Measurements from ENCODE around the gene SEMA6A.

The SEMA6A gene

GRCh38 chr5:116440457-116441001 is 134.1 kb downstream of the SEMA6A start:
- H3K36me3 ChIP-seq (ENCODE audit: control insufficient read depth, insufficient read depth, low read length, severe bottlenecking) = no peaks in the 10 kb centered on the region
- H3K9ac ChIP-seq (ENCODE audit: low read length) = no peak overlapping the region
- H3K27me3 ChIP-seq (replicated peaks; ENCODE audit: control insufficient read depth, insufficient read depth, low read length) = no peaks in the 10 kb centered on the region
- H3K9me3 ChIP-seq (ENCODE audit: control insufficient read depth, low read length) = no peaks in the 10 kb centered on the region
- no peak for DNase-seq (ENCODE audit: low read depth)
- peaks cover 9% of the 10 kb centered on the region for H3K4me1 ChIP-seq (ENCODE audit: control insufficient read depth, insufficient read depth, low read length)
- H3K4me3 ChIP-seq (ENCODE audit: low read length) = no peak overlapping the region

DNA sequence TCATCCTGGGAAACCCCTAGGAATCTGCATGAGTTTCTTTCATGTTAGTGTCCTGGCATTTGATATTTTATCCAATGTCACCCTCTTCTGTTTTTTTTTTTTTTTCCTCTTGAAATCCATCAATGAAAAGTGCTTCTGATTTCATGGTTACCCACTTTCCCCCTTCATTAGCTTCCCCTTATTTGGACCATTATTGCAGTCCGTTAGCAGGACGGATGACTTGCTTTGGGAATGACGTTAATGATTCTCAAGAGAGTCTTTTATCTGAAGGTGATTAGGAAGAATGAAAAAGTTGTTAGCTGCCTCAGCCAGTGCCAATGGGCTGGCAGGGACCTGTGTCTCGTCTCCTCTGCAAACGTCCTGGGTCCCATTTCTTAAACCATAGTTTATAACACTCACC is 134.7 kb downstream of the SEMA6A start:
- DNase-seq (ENCODE audit: low read depth) = no peak
- Histone ChIP-seq H3K9me3 (ENCODE audit: control insufficient read depth, low read length) (no peaks in the 10 kb centered on the region), H3K4me1 (ENCODE audit: control insufficient read depth, insufficient read depth, low read length) (peaks cover 9% of the 10 kb centered on the region), H3K4me3 (ENCODE audit: low read length) (no peak overlapping the region), H3K36me3 (ENCODE audit: control insufficient read depth, insufficient read depth, low read length, severe bottlenecking) (no peaks in the 10 kb centered on the region), H3K9ac (ENCODE audit: low read length) (no peak overlapping the region), H3K27me3 (replicated peaks; ENCODE audit: control insufficient read depth, insufficient read depth, low read length) (no peaks in the 10 kb centered on the region)

DNA sequence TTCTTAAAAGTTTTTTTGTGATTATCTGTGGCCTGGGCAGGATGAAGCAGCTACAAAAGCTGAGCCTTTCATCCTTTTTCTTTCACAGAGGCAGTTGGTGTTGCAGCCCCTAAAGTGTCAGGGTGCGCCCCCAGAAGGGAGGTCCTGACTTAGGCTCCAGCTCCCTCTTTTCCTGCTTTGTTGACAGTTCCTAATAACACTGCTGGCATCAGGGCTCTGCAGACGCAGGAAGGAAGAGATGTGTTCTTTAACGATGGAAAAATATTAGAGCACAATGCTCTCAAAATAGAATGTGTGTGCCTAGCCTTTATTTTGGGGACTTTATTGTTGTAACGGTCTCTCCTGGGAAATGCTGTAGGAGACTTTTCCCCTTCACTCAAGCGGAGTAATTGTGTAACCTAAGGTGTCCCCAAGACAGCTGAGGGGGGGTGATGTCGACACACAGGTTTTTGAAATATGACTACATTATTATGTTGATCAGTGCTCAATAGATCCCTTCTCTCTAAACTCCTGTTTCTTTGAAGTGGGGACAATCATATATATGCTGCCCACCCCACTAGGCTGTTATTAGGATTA is 135.6 kb downstream of the SEMA6A start:
- no peaks in the 10 kb centered on the region for H3K9me3 ChIP-seq (ENCODE audit: control insufficient read depth, low read length)
- H3K36me3 ChIP-seq (ENCODE audit: control insufficient read depth, insufficient read depth, low read length, severe bottlenecking) = no peaks in the 10 kb centered on the region
- no peak overlapping the region for H3K4me3 ChIP-seq (ENCODE audit: low read length)
- H3K4me1 ChIP-seq (ENCODE audit: control insufficient read depth, insufficient read depth, low read length) = peaks cover 9% of the 10 kb centered on the region
- no peak for DNase-seq (ENCODE audit: low read depth)
- no peak overlapping the region for H3K9ac ChIP-seq (ENCODE audit: low read length)
- no peaks in the 10 kb centered on the region for H3K27me3 ChIP-seq (replicated peaks; ENCODE audit: control insufficient read depth, insufficient read depth, low read length)

GRCh38 chr5:116437922-116438578 is 136.6 kb downstream of the SEMA6A start:
- Histone ChIP-seq H3K4me3 (ENCODE audit: low read length) (no peak overlapping the region), H3K4me1 (ENCODE audit: control insufficient read depth, insufficient read depth, low read length) (peaks cover 9% of the 10 kb centered on the region), H3K27me3 (replicated peaks; ENCODE audit: control insufficient read depth, insufficient read depth, low read length) (no peaks in the 10 kb centered on the region), H3K9me3 (ENCODE audit: control insufficient read depth, low read length) (no peaks in the 10 kb centered on the region), H3K36me3 (ENCODE audit: control insufficient read depth, insufficient read depth, low read length, severe bottlenecking) (no peaks in the 10 kb centered on the region), H3K9ac (ENCODE audit: low read length) (no peak overlapping the region)
- no peak for DNase-seq (ENCODE audit: low read depth)

DNA sequence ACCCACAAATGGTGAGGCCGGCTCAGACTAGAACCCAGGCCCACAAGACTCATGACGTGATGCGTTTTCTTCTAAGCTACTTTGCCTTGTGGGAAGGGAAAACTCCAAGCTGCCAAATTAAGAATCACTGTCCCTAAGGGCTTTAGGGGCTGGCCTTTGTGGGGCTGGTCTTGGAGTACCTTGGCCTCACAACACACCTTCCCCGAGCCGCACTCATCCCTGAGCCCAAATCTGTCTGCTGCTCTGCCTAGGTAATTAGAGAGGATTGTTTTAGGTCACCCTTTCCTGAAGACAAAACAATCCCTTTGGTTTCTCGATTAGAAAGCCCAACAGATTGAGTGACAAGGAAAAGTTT is 137.3 kb downstream of the SEMA6A start:
- Histone ChIP-seq H3K4me1 (ENCODE audit: control insufficient read depth, insufficient read depth, low read length) (peaks cover 6% of the 10 kb centered on the region), H3K9ac (ENCODE audit: low read length) (no peak overlapping the region), H3K4me3 (ENCODE audit: low read length) (no peak overlapping the region), H3K9me3 (ENCODE audit: control insufficient read depth, low read length) (no peaks in the 10 kb centered on the region), H3K27me3 (replicated peaks; ENCODE audit: control insufficient read depth, insufficient read depth, low read length) (no peaks in the 10 kb centered on the region), H3K36me3 (ENCODE audit: control insufficient read depth, insufficient read depth, low read length, severe bottlenecking) (no peaks in the 10 kb centered on the region)
- no peak for DNase-seq (ENCODE audit: low read depth)

DNA sequence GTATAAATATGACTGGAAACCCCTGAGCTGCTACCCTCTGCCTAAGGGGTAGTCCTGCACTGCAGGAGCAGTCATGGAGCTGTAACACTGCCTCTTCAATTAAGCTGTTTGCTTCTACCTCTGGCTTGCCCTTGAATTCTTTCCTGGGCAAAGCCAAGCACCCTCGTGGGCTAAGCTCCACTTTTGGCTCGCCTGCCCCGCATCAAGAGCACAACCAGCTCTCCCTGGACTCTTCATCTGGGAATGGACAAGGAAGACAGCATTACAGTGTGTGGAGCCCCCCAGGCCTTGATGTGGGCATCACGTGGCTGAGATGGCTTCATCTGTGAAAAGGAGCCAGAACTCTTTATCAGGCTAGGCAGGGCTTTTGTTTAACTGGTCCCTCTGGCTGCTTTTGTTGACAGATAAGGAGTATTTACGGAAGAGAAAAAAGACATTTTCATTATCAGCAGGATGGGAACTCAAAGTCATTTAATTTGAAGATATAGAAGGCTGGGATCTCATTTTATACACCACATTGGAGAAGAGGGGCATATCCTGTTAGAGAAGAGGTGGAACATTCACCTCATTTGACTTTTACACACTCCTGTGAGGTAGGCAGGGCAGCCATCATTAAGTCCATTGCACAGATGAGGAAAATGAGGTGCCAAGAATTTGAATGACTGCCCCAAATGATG is 137.8 kb downstream of the SEMA6A start:
- no peak overlapping the region for H3K9ac ChIP-seq (ENCODE audit: low read length)
- DNase-seq (ENCODE audit: low read depth) = no peak
- H3K27me3 ChIP-seq (replicated peaks; ENCODE audit: control insufficient read depth, insufficient read depth, low read length) = no peaks in the 10 kb centered on the region
- no peaks in the 10 kb centered on the region for H3K9me3 ChIP-seq (ENCODE audit: control insufficient read depth, low read length)
- peaks cover 1% of the 10 kb centered on the region for H3K4me1 ChIP-seq (ENCODE audit: control insufficient read depth, insufficient read depth, low read length)
- H3K4me3 ChIP-seq (ENCODE audit: low read length) = no peak overlapping the region
- H3K36me3 ChIP-seq (ENCODE audit: control insufficient read depth, insufficient read depth, low read length, severe bottlenecking) = no peaks in the 10 kb centered on the region

- DNase-seq (ENCODE audit: low read depth) = no peak
- Histone ChIP-seq H3K4me3 (ENCODE audit: low read length) (no peak overlapping the region), H3K27me3 (replicated peaks; ENCODE audit: control insufficient read depth, insufficient read depth, low read length) (no peaks in the 10 kb centered on the region), H3K4me1 (ENCODE audit: control insufficient read depth, insufficient read depth, low read length) (no peaks in the 10 kb centered on the region), H3K9ac (ENCODE audit: low read length) (no peak overlapping the region), H3K9me3 (ENCODE audit: control insufficient read depth, low read length) (no peaks in the 10 kb centered on the region), H3K36me3 (ENCODE audit: control insufficient read depth, insufficient read depth, low read length, severe bottlenecking) (no peaks in the 10 kb centered on the region)
Observed at GRCh38 chr5:116428966-116429365, 145.7 kb downstream of the SEMA6A start.

DNA sequence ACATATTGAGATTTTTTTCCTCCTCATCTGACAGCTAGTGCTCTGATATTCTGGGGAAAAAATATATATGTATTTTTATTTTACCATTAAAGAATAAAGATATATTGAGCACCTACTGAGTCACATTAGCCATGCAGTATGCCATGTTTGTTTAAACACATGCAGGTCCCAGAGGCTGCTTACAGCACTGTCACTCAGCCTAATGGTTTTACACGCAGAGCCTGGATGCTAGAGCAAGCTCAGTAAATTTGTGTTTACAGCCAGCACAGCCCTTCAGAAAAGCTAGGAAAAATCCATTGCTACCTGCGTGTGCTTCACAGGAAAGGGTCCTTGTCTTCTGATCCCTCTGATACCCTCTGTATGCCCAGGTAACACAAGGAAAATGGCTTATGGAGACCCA is 146.2 kb downstream of the SEMA6A start:
- DNase-seq (ENCODE audit: low read depth) = no peak
- no peaks in the 10 kb centered on the region for H3K27me3 ChIP-seq (replicated peaks; ENCODE audit: control insufficient read depth, insufficient read depth, low read length)
- H3K4me1 ChIP-seq (ENCODE audit: control insufficient read depth, insufficient read depth, low read length) = no peaks in the 10 kb centered on the region
- no peak overlapping the region for H3K9ac ChIP-seq (ENCODE audit: low read length)
- H3K4me3 ChIP-seq (ENCODE audit: low read length) = no peak overlapping the region
- H3K36me3 ChIP-seq (ENCODE audit: control insufficient read depth, insufficient read depth, low read length, severe bottlenecking) = no peaks in the 10 kb centered on the region
- H3K9me3 ChIP-seq (ENCODE audit: control insufficient read depth, low read length) = no peaks in the 10 kb centered on the region

- H3K27me3 ChIP-seq (replicated peaks; ENCODE audit: control insufficient read depth, insufficient read depth, low read length) = no peaks in the 10 kb centered on the region
Observed at GRCh38 chr5:116424951-116425350, 149.7 kb downstream of the SEMA6A start.

DNA sequence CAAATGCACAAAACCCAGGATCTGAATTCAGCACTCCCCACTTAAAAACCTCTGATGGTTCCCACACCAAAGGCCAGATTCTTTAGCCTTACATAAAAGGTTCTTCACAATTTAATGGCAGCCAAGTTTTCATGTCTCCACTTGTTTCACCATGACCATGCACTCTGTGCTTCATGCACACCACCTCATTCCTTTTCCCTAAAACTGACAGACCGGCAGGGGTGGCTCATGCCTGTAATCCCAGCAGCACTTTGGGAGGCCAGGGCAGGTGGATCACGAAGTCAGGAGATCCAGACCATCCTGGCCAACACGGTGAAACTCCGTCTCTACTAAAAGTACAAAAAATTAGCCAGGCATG is 150.4 kb downstream of the SEMA6A start:
- H3K4me3 ChIP-seq (ENCODE audit: low read length) = no peak overlapping the region
- H3K4me1 ChIP-seq (ENCODE audit: control insufficient read depth, insufficient read depth, low read length) = no peaks in the 10 kb centered on the region
- H3K9me3 ChIP-seq (ENCODE audit: control insufficient read depth, low read length) = no peaks in the 10 kb centered on the region
- no peaks in the 10 kb centered on the region for H3K36me3 ChIP-seq (ENCODE audit: control insufficient read depth, insufficient read depth, low read length, severe bottlenecking)
- H3K9ac ChIP-seq (ENCODE audit: low read length) = no peak overlapping the region
- DNase-seq (ENCODE audit: low read depth) = no peak
- no peaks in the 10 kb centered on the region for H3K27me3 ChIP-seq (replicated peaks; ENCODE audit: control insufficient read depth, insufficient read depth, low read length)

More at GRCh38 chr5:116424951-116425350, 149.7 kb downstream of the SEMA6A start:
- no peaks in the 10 kb centered on the region for H3K9me3 ChIP-seq (ENCODE audit: control insufficient read depth, low read length)
- H3K36me3 ChIP-seq (ENCODE audit: control insufficient read depth, insufficient read depth, low read length, severe bottlenecking) = no peaks in the 10 kb centered on the region
- H3K4me1 ChIP-seq (ENCODE audit: control insufficient read depth, insufficient read depth, low read length) = no peaks in the 10 kb centered on the region
- no peak overlapping the region for H3K4me3 ChIP-seq (ENCODE audit: low read length)
- DNase-seq (ENCODE audit: low read depth) = no peak
- no peak overlapping the region for H3K9ac ChIP-seq (ENCODE audit: low read length)

GRCh38 chr5:116423587-116424257 is 150.9 kb downstream of the SEMA6A start:
- Histone ChIP-seq H3K9ac (ENCODE audit: low read length) (no peak overlapping the region), H3K4me1 (ENCODE audit: control insufficient read depth, insufficient read depth, low read length) (no peaks in the 10 kb centered on the region), H3K36me3 (ENCODE audit: control insufficient read depth, insufficient read depth, low read length, severe bottlenecking) (no peaks in the 10 kb centered on the region), H3K4me3 (ENCODE audit: low read length) (no peak overlapping the region), H3K27me3 (replicated peaks; ENCODE audit: control insufficient read depth, insufficient read depth, low read length) (no peaks in the 10 kb centered on the region), H3K9me3 (ENCODE audit: control insufficient read depth, low read length) (no peaks in the 10 kb centered on the region)
- DNase-seq (ENCODE audit: low read depth) = no peak
